Measurements from ENCODE around the gene IRF2BP2. TPM values are rescaled to one million over a fixed set of nuclear protein-coding genes. Genes with fewer than 3 reads are reported as not detected.

IRF2BP2 gene
- total RNA-seq, 1 donor from 2014 or later, result 83.0 TPM

- Histone ChIP-seq H3K9me3 (ENCODE audit: control insufficient read depth in 3 of 3, low read length in 3 of 3) (no peaks in the 10 kb centered on the region), H3K4me1 (ENCODE audit: control insufficient read depth in 3 of 3, insufficient read depth in 3 of 3, low read length in 3 of 3) (peaks cover 3 to 13% (median 9%) of the 10 kb centered on the region in 3 donors), H3K4me3 (ENCODE audit: low read length in 3 of 3) (no peak overlapping the region), H3K36me3 (ENCODE audit: control insufficient read depth in 3 of 3, insufficient read depth in 3 of 3, low read length in 3 of 3) (no peaks in the 10 kb centered on the region), H3K9ac (ENCODE audit: low read depth in 1 of 3, low read length in 3 of 3) (no peak overlapping the region), H3K27ac (ENCODE audit: low read depth, low read length) (no peak overlapping the region), H3K27me3 (ENCODE audit: control insufficient read depth in 3 of 3, insufficient read depth in 3 of 3, low read length in 3 of 3) (no peaks in the 10 kb centered on the region)
Observed at GRCh38 chr1:234634387-234634786, 24.4 kb upstream of the IRF2BP2 start.

GRCh38 chr1:234633246-234634003 lies 23.4 kb upstream of the IRF2BP2 start:
- Histone ChIP-seq H3K4me3 (ENCODE audit: low read length in 3 of 3) (no peak overlapping the region), H3K27me3 (ENCODE audit: control insufficient read depth in 3 of 3, insufficient read depth in 3 of 3, low read length in 3 of 3) (no peaks in the 10 kb centered on the region), H3K27ac (ENCODE audit: low read depth, low read length) (no peak overlapping the region), H3K4me1 (ENCODE audit: control insufficient read depth in 3 of 3, insufficient read depth in 3 of 3, low read length in 3 of 3) (peaks cover 1 to 9% (median 6%) of the 10 kb centered on the region in 3 donors), H3K9ac (ENCODE audit: low read depth in 1 of 3, low read length in 3 of 3) (no peak overlapping the region), H3K36me3 (ENCODE audit: control insufficient read depth in 3 of 3, insufficient read depth in 3 of 3, low read length in 3 of 3) (no peaks in the 10 kb centered on the region), H3K9me3 (ENCODE audit: control insufficient read depth in 3 of 3, low read length in 3 of 3) (no peaks in the 10 kb centered on the region)

GRCh38 chr1:234632225-234632624 lies 22.2 kb upstream of the IRF2BP2 start:
- H3K4me3 ChIP-seq (ENCODE audit: low read length in 3 of 3), result no peak overlapping the region
- no peaks in the 10 kb centered on the region for H3K36me3 ChIP-seq (ENCODE audit: control insufficient read depth in 3 of 3, insufficient read depth in 3 of 3, low read length in 3 of 3)
- H3K9ac ChIP-seq (ENCODE audit: low read depth in 1 of 3, low read length in 3 of 3), result no peak overlapping the region
- no peak overlapping the region for H3K27ac ChIP-seq (ENCODE audit: low read depth, low read length)
- H3K4me1 ChIP-seq (ENCODE audit: control insufficient read depth in 3 of 3, insufficient read depth in 3 of 3, low read length in 3 of 3), result peaks cover 0 to 8% (median 6%) of the 10 kb centered on the region in 3 donors
- no peaks in the 10 kb centered on the region for H3K27me3 ChIP-seq (ENCODE audit: control insufficient read depth in 3 of 3, insufficient read depth in 3 of 3, low read length in 3 of 3)
- H3K9me3 ChIP-seq (ENCODE audit: control insufficient read depth in 3 of 3, low read length in 3 of 3), result no peaks in the 10 kb centered on the region

- H3K9me3 ChIP-seq (ENCODE audit: control insufficient read depth in 3 of 3, low read length in 3 of 3), result no peaks in the 10 kb centered on the region
- H3K27ac ChIP-seq (ENCODE audit: low read depth, low read length), result no peak overlapping the region
- peaks cover 0 to 8% (median 6%) of the 10 kb centered on the region in 3 donors for H3K4me1 ChIP-seq (ENCODE audit: control insufficient read depth in 3 of 3, insufficient read depth in 3 of 3, low read length in 3 of 3)
- no peak overlapping the region for H3K9ac ChIP-seq (ENCODE audit: low read depth in 1 of 3, low read length in 3 of 3)
- H3K4me3 ChIP-seq (ENCODE audit: low read length in 3 of 3), result no peak overlapping the region
- no peaks in the 10 kb centered on the region for H3K27me3 ChIP-seq (ENCODE audit: control insufficient read depth in 3 of 3, insufficient read depth in 3 of 3, low read length in 3 of 3)
- H3K36me3 ChIP-seq (ENCODE audit: control insufficient read depth in 3 of 3, insufficient read depth in 3 of 3, low read length in 3 of 3), result no peaks in the 10 kb centered on the region
Observed at GRCh38 chr1:234631721-234632125, 21.7 kb upstream of the IRF2BP2 start.

GRCh38 chr1:234629026-234629425 lies 19.0 kb upstream of the IRF2BP2 start:
- Histone ChIP-seq H3K27me3 (ENCODE audit: control insufficient read depth in 3 of 3, insufficient read depth in 3 of 3, low read length in 3 of 3) (no peaks in the 10 kb centered on the region), H3K27ac (ENCODE audit: low read depth, low read length) (no peak overlapping the region), H3K4me3 (ENCODE audit: low read length in 3 of 3) (no peak overlapping the region), H3K9me3 (ENCODE audit: control insufficient read depth in 3 of 3, low read length in 3 of 3) (no peaks in the 10 kb centered on the region), H3K4me1 (ENCODE audit: control insufficient read depth in 3 of 3, insufficient read depth in 3 of 3, low read length in 3 of 3) (peaks cover 4 to 17% (median 14%) of the 10 kb centered on the region in 3 donors), H3K9ac (ENCODE audit: low read depth in 1 of 3, low read length in 3 of 3) (no peak overlapping the region), H3K36me3 (ENCODE audit: control insufficient read depth in 3 of 3, insufficient read depth in 3 of 3, low read length in 3 of 3) (no peaks in the 10 kb centered on the region)

- Histone ChIP-seq H3K36me3 (ENCODE audit: control insufficient read depth in 3 of 3, insufficient read depth in 3 of 3, low read length in 3 of 3) (no peaks in the 10 kb centered on the region), H3K4me1 (ENCODE audit: control insufficient read depth in 3 of 3, insufficient read depth in 3 of 3, low read length in 3 of 3) (peaks cover 4 to 17% (median 16%) of the 10 kb centered on the region in 3 donors), H3K27me3 (ENCODE audit: control insufficient read depth in 3 of 3, insufficient read depth in 3 of 3, low read length in 3 of 3) (no peaks in the 10 kb centered on the region), H3K4me3 (ENCODE audit: low read length in 3 of 3) (no peak overlapping the region), H3K9me3 (ENCODE audit: control insufficient read depth in 3 of 3, low read length in 3 of 3) (no peaks in the 10 kb centered on the region), H3K27ac (ENCODE audit: low read depth, low read length) (no peak overlapping the region), H3K9ac (ENCODE audit: low read depth in 1 of 3, low read length in 3 of 3) (no peak overlapping the region)
Observed at GRCh38 chr1:234628089-234628488, 18.1 kb upstream of the IRF2BP2 start.

- Histone ChIP-seq H3K27ac (ENCODE audit: low read depth, low read length) (no peak overlapping the region), H3K36me3 (ENCODE audit: control insufficient read depth in 3 of 3, insufficient read depth in 3 of 3, low read length in 3 of 3) (no peaks in the 10 kb centered on the region), H3K27me3 (ENCODE audit: control insufficient read depth in 3 of 3, insufficient read depth in 3 of 3, low read length in 3 of 3) (no peaks in the 10 kb centered on the region)
Observed at GRCh38 chr1:234627009-234627950, 17.3 kb upstream of the IRF2BP2 start.

GRCh38 chr1:234626391-234626790 lies 16.4 kb upstream of the IRF2BP2 start:
- no peaks in the 10 kb centered on the region for H3K36me3 ChIP-seq (ENCODE audit: control insufficient read depth in 3 of 3, insufficient read depth in 3 of 3, low read length in 3 of 3)
- peaks cover 9 to 22% (median 16%) of the 10 kb centered on the region in 3 donors for H3K4me1 ChIP-seq (ENCODE audit: control insufficient read depth in 3 of 3, insufficient read depth in 3 of 3, low read length in 3 of 3)
- H3K27me3 ChIP-seq (ENCODE audit: control insufficient read depth in 3 of 3, insufficient read depth in 3 of 3, low read length in 3 of 3), result no peaks in the 10 kb centered on the region
- no peak overlapping the region for H3K27ac ChIP-seq (ENCODE audit: low read depth, low read length)
- no peak overlapping the region for H3K4me3 ChIP-seq (ENCODE audit: low read length in 3 of 3)
- H3K9me3 ChIP-seq (ENCODE audit: control insufficient read depth in 3 of 3, low read length in 3 of 3), result no peaks in the 10 kb centered on the region
- H3K9ac ChIP-seq (ENCODE audit: low read depth in 1 of 3, low read length in 3 of 3), result no peak overlapping the region

More at GRCh38 chr1:234627009-234627950, 17.3 kb upstream of the IRF2BP2 start:
- Histone ChIP-seq H3K9me3 (ENCODE audit: control insufficient read depth in 3 of 3, low read length in 3 of 3) (no peaks in the 10 kb centered on the region), H3K4me3 (ENCODE audit: low read length in 3 of 3) (no peak overlapping the region), H3K9ac (ENCODE audit: low read depth in 1 of 3, low read length in 3 of 3) (no peak overlapping the region), H3K4me1 (ENCODE audit: control insufficient read depth in 3 of 3, insufficient read depth in 3 of 3, low read length in 3 of 3) (peaks cover 4 to 17% (median 16%) of the 10 kb centered on the region in 3 donors)

GRCh38 chr1:234624724-234625117 lies 14.7 kb upstream of the IRF2BP2 start:
- Histone ChIP-seq H3K4me3 (ENCODE audit: low read length in 3 of 3) (no peak overlapping the region), H3K9me3 (ENCODE audit: control insufficient read depth in 3 of 3, low read length in 3 of 3) (no peaks in the 10 kb centered on the region), H3K27ac (ENCODE audit: low read depth, low read length) (peak overlapping the region; percentile 45), H3K27me3 (ENCODE audit: control insufficient read depth in 3 of 3, insufficient read depth in 3 of 3, low read length in 3 of 3) (no peaks in the 10 kb centered on the region), H3K4me1 (ENCODE audit: control insufficient read depth in 3 of 3, insufficient read depth in 3 of 3, low read length in 3 of 3) (peaks cover 15 to 22% (median 20%) of the 10 kb centered on the region in 3 donors), H3K9ac (ENCODE audit: low read depth in 1 of 3, low read length in 3 of 3) (no peak overlapping the region), H3K36me3 (ENCODE audit: control insufficient read depth in 3 of 3, insufficient read depth in 3 of 3, low read length in 3 of 3) (no peaks in the 10 kb centered on the region)
